WTC11 (cell line): ENCODE results near the gene TMEM95. TPM values are rescaled to one million over a fixed set of nuclear protein-coding genes. Genes with fewer than 3 reads are reported as not detected.
A peak's percentile ranks its signal among the peaks of the same experiment; 100 is the strongest.

Experiments used
- ATAC-seq: fragments of 200-7000 bp; cut with Tn5 transposase; 2 replicates; pipeline ENCODE4 v1.10.0; 2021; ENCODE audit warnings: mild to moderate bottlenecking, moderate library complexity
- CTCF ChIA-PET: fragments of 300-600 bp; sonication (Branson Sonifier 250); formaldehyde crosslinking; loops from one replicate; lab custom pipeline; 2021; ENCODE audit warnings: antibody characterized with exemption; lab: Charles Lee
- POLR2A ChIA-PET: fragments of 350-600 bp; sonication (Branson Sonifier 250); formaldehyde crosslinking; loops from one replicate; lab custom pipeline; 2021; ENCODE audit warnings: antibody characterized with exemption; lab: Charles Lee
- DNase-seq: peaks from one replicate; pipeline ENCODE4 v3.0.0; 2021; ENCODE audit warnings: low spot score
- H3K27ac Mint-ChIP-seq: 2 replicates; pipeline ENCODE4 v1.8.0; 2021; ENCODE audit warnings: mixed read lengths
- H3K27me3 Mint-ChIP-seq: 2 replicates; pipeline ENCODE4 v1.8.0; 2021; ENCODE audit warnings: low read depth, mild to moderate bottlenecking, moderate library complexity, mixed read lengths
- H3K36me3 Mint-ChIP-seq: 2 replicates; pipeline ENCODE4 v1.8.0; 2021; ENCODE audit warnings: mixed read lengths
- H3K4me1 Mint-ChIP-seq: 2 replicates; pipeline ENCODE4 v1.8.0; 2022; ENCODE audit warnings: mixed read lengths
- H3K4me3 Mint-ChIP-seq: 2 replicates; pipeline ENCODE4 v1.8.0; 2021; ENCODE audit warnings: mild to moderate bottlenecking, moderate library complexity, mixed read lengths
- H3K9me3 Mint-ChIP-seq: 2 replicates; pipeline ENCODE4 v1.8.0; 2021; ENCODE audit warnings: mixed read lengths
- ATF3 ChIP-seq: sonication (generic); formaldehyde crosslinking; conservative IDR thresholded peaks from 2 replicates; pipeline ENCODE4 v1.8.1; 2022; ENCODE audit warnings: mild to moderate bottlenecking, missing genetic modification reagents
- CREM ChIP-seq: sonication (generic); formaldehyde crosslinking; IDR thresholded peaks from 2 replicates; pipeline ENCODE4 v1.8.1; 2022; ENCODE audit warnings: mild to moderate bottlenecking, missing genetic modification reagents, moderate library complexity
- E2F4 ChIP-seq: sonication (generic); formaldehyde crosslinking; IDR thresholded peaks from 2 replicates; pipeline ENCODE4 v1.8.1; 2022; ENCODE audit warnings: low read depth, mild to moderate bottlenecking, moderate library complexity, missing genetic modification reagents, borderline replicate concordance
- E2F5 ChIP-seq: sonication (generic); formaldehyde crosslinking; IDR thresholded peaks from 2 replicates; pipeline ENCODE4 v1.8.1; 2022; ENCODE audit warnings: mild to moderate bottlenecking, moderate library complexity, missing genetic modification reagents
- FOXP1 ChIP-seq: sonication (generic); formaldehyde crosslinking; IDR thresholded peaks from 2 replicates; pipeline ENCODE4 v1.8.0; 2022; ENCODE audit warnings: missing genetic modification reagents, mild to moderate bottlenecking, moderate library complexity, borderline replicate concordance
- FOXP4 ChIP-seq: sonication (generic); formaldehyde crosslinking; IDR thresholded peaks from 2 replicates; pipeline ENCODE4 v1.8.0; 2022; ENCODE audit warnings: mild to moderate bottlenecking, missing genetic modification reagents
- GTF2I ChIP-seq: fragments of 250-450 bp; sonication (Bioruptor Pico); conservative IDR thresholded peaks from 2 replicates; pipeline ENCODE4 v1.4.0; 2021; ENCODE audit warnings: mild to moderate bottlenecking
- MYBL2 ChIP-seq: sonication (generic); formaldehyde crosslinking; IDR thresholded peaks from 2 replicates; pipeline ENCODE4 v1.8.1; 2023; ENCODE audit warnings: mild to moderate bottlenecking, moderate library complexity, missing genetic modification reagents
- NFATC4 ChIP-seq: fragments of 250-450 bp; sonication (Bioruptor Pico); IDR thresholded peaks from 2 replicates; pipeline ENCODE4 v1.9.0; 2021; ENCODE audit warnings: mild to moderate bottlenecking
- NR3C1 ChIP-seq: sonication (generic); formaldehyde crosslinking; conservative IDR thresholded peaks from 2 replicates; pipeline ENCODE4 v1.8.1; 2023; ENCODE audit warnings: low read depth, mild to moderate bottlenecking, missing genetic modification reagents
- PRDM15 ChIP-seq: sonication (generic); formaldehyde crosslinking; IDR thresholded peaks from 2 replicates; pipeline ENCODE4 v1.8.0; 2022; ENCODE audit warnings: missing genetic modification reagents
- SMAD3 ChIP-seq: sonication (generic); formaldehyde crosslinking; IDR thresholded peaks from 2 replicates; pipeline ENCODE4 v1.8.0; 2022; ENCODE audit warnings: missing genetic modification reagents, mild to moderate bottlenecking, borderline replicate concordance
- SP1 ChIP-seq: sonication (generic); formaldehyde crosslinking; conservative IDR thresholded peaks from 2 replicates; pipeline ENCODE4 v1.8.1; 2022; ENCODE audit warnings: missing genetic modification reagents
- TEAD1 ChIP-seq: sonication (generic); formaldehyde crosslinking; IDR thresholded peaks from 2 replicates; pipeline ENCODE4 v1.8.0; 2022; ENCODE audit warnings: mild to moderate bottlenecking, missing genetic modification reagents
- TEAD4 ChIP-seq: sonication (generic); formaldehyde crosslinking; IDR thresholded peaks from 2 replicates; pipeline ENCODE4 v1.8.0; 2022; ENCODE audit warnings: mild to moderate bottlenecking, missing genetic modification reagents
- ZBTB21 ChIP-seq: sonication (generic); formaldehyde crosslinking; IDR thresholded peaks from 2 replicates; pipeline ENCODE4 v1.8.1; 2023; ENCODE audit warnings: mild to moderate bottlenecking, missing genetic modification reagents, borderline replicate concordance
- ZNF138 ChIP-seq: sonication (generic); formaldehyde crosslinking; conservative IDR thresholded peaks from 2 replicates; pipeline ENCODE4 v1.8.1; 2022; ENCODE audit warnings: mild to moderate bottlenecking, moderate library complexity, missing genetic modification reagents
- ZNF423 ChIP-seq: fragments of 250-450 bp; sonication (Bioruptor Pico); IDR thresholded peaks from 2 replicates; pipeline ENCODE4 v2.1.2; 2022; ENCODE audit warnings: mild to moderate bottlenecking, moderate library complexity
- ZNF425 ChIP-seq: fragments of 250-450 bp; sonication (Bioruptor Pico); conservative IDR thresholded peaks from 2 replicates; pipeline ENCODE4 v1.9.0; 2021; ENCODE audit warnings: mild to moderate bottlenecking
- ZNF532 ChIP-seq: fragments of 250-450 bp; sonication (Bioruptor Pico); IDR thresholded peaks from 2 replicates; pipeline ENCODE4 v1.9.0; 2021; ENCODE audit warnings: mild to moderate bottlenecking, borderline replicate concordance
- total RNA-seq: library from RNA; stranded (reverse); gene quantifications from 3 replicates; pipeline ENCODE4 v1.2.3, GENCODE V29; 2021

The TMEM95 gene
- total RNA-seq, 1 experiment from 2014 or later, result not detected

- TF ChIP-seq FOXP4 (peak; percentile 32; the same call in 1 of the 2 replicates), PRDM15 (0 out of 2 replicates have a peak, but pooled peaks have one; percentile 19), ZNF425 (CRISPR knock-in tag) (no peak), ZNF138 (CRISPR knock-in tag) (no peak), TEAD1 (CRISPR knock-in tag) (0 out of 2 replicates have a peak, but pooled peaks have one; percentile 24), SP1 (CRISPR knock-in tag) (peak; percentile 68), CREM (CRISPR knock-in tag) (peak; percentile 2; the same call in 1 of the 2 replicates), NFATC4 (CRISPR knock-in tag) (no peak), GTF2I (no peak), NR3C1 (CRISPR knock-in tag) (no peak), TEAD4 (CRISPR knock-in tag) (peak; percentile 71; the same call in 1 of the 2 replicates), ZNF423 (CRISPR knock-in tag) (no peak), ATF3 (no peak), FOXP1 (CRISPR knock-in tag) (no peak), E2F4 (CRISPR knock-in tag) (peak; percentile 35; the same call in 1 of the 2 replicates), MYBL2 (CRISPR knock-in tag) (peak; percentile 68)
Measured at GRCh38 chr17:7351665-7352502, 3.1 kb upstream of the TMEM95 start, which contains the start of gene KCTD11 (continued).

GRCh38 chr17:7352503-7352889 lies 2.5 kb upstream of the TMEM95 start:
- peaks cover 33% of the 10 kb centered on the region for H3K4me1 Mint-ChIP-seq
- CTCF ChIA-PET, result interaction anchor here (0.6 to 6.6 kb wide), 10 partner anchors 16 to 208 kb away, joined by 3 to 69 read pairs (median 4); partner anchors contain the start of genes ACAP1, NEURL4, TMEM102 and TMEM256
- peaks cover 12% of the 10 kb centered on the region for H3K27me3 Mint-ChIP-seq
- no peak for DNase-seq
- POLR2A ChIA-PET, result interaction anchor here (0.9 to 1.3 kb wide), 2 partner anchors 52 to 71 kb away, joined by 3 to 4 read pairs; partner anchors contain the start of gene TMEM256
- H3K36me3 Mint-ChIP-seq, result no peaks in the 10 kb centered on the region
- H3K9me3 Mint-ChIP-seq, result no peaks in the 10 kb centered on the region
- no peak for ATAC-seq
- peak overlapping the region; percentile 81 for H3K4me3 Mint-ChIP-seq
- peak overlapping the region; percentile 60; the same call in 1 of the 2 replicates for H3K27ac Mint-ChIP-seq
- TF ChIP-seq E2F5 (CRISPR knock-in tag), result no peak
- TF ChIP-seq ZNF532 (CRISPR knock-in tag), result no peak
- TF ChIP-seq CREM (CRISPR knock-in tag), result no peak
- no peak for TF ChIP-seq ZBTB21 (CRISPR knock-in tag)
- no peak for TF ChIP-seq SMAD3
